ENCODE data around the gene TMEM255B. TPM values are rescaled to one million over a fixed set of nuclear protein-coding genes. Genes with fewer than 3 reads are reported as not detected.

TMEM255B gene
- total and polyA plus RNA-seq, 2 donors (not counting 3 experiments of a cell fraction or from before 2014, with no cell fraction given), result 105 to 121 TPM

DNA sequence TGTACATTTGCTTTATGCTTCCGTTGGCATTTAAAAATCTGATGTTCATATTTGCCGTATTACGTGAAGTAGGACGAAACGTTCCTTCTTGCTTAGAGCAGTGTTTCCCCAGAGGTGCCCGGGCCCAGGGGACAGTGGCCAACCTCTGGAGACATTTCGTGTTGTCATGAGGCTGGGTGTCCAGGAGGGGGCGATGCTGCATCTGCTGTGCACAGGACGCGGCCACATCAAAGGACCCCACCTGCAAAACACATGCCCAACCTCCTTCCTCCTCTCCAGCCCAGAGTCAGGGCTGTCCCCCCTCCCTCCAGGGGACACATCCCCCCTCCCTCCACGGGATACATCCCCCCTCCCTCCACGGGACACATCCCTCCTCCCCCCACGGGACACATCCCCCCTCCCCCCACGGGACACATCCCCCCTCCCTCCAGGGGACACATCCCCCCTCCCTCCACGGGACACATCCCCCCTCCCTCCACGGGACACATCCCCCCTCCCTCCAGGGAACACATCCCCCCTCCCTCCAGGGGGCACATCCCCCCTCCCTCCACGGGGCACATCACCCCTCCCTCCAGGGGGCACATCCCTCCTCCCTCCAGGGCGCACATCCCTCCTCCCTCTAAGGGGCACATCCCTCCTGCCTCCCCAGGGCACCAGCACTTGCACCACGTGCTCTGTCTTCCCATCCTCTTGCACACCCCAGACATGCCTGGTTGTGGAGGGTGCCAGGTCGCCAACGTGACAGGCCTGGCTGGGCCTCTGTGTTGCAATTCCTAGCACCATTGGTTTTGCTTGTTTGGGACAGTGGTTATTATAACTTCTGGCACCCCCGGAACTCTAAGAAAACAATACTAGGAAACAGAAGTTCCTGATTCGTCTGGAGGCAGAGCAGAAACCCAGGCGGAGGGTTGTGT is 58.2 kb downstream of the TMEM255B start:
- TF ChIP-seq POLR2A (IDR thresholded peaks at IDR 0.05; ENCODE audit: low read depth, low read length) (no peak), MYC (IDR thresholded peaks at IDR 0.05; ENCODE audit: low read depth, low read length) (peak; percentile 58), GATA2 (IDR thresholded peaks at IDR 0.05; ENCODE audit: insufficient read depth, insufficient read length, low read depth, low read length) (no peak), MAX (IDR thresholded peaks at IDR 0.05; ENCODE audit: insufficient read depth, insufficient read length) (peak; percentile 94), FOS (IDR thresholded peaks at IDR 0.05; ENCODE audit: borderline replicate concordance, insufficient read depth, low read length) (no peak), POLR2AphosphoS5 (IDR thresholded peaks at IDR 0.05; ENCODE audit: insufficient read depth, low read depth, low read length) (peak; percentile 37), EZH2 (IDR thresholded peaks at IDR 0.05; ENCODE audit: borderline replicate concordance, low read depth, low read length, severe bottlenecking) (no peak), JUN (IDR thresholded peaks at IDR 0.05; ENCODE audit: borderline replicate concordance, insufficient read depth, insufficient read length, low read depth) (no peak)
- TF ChIP-seq, protein P1, sequence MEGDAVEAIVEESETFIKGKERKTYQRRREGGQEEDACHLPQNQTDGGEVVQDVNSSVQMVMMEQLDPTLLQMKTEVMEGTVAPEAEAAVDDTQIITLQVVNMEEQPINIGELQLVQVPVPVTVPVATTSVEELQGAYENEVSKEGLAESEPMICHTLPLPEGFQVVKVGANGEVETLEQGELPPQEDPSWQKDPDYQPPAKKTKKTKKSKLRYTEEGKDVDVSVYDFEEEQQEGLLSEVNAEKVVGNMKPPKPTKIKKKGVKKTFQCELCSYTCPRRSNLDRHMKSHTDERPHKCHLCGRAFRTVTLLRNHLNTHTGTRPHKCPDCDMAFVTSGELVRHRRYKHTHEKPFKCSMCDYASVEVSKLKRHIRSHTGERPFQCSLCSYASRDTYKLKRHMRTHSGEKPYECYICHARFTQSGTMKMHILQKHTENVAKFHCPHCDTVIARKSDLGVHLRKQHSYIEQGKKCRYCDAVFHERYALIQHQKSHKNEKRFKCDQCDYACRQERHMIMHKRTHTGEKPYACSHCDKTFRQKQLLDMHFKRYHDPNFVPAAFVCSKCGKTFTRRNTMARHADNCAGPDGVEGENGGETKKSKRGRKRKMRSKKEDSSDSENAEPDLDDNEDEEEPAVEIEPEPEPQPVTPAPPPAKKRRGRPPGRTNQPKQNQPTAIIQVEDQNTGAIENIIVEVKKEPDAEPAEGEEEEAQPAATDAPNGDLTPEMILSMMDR (IDR thresholded peaks at IDR 0.05; ENCODE audit: extremely low read depth in 1 of 2, insufficient read depth in 1 of 2, low read depth in 1 of 2, low read length in 2 of 2), result peak; percentile 70 to 93
- Histone ChIP-seq H3K27ac (ENCODE audit: insufficient read depth, low read depth, low read length) (peak overlapping the region; percentile 34), H3K4me2 (ENCODE audit: insufficient read depth, low read length) (no peak overlapping the region), H3K9me3 (replicated peaks; ENCODE audit: control insufficient read depth, insufficient read depth, low read length) (no peaks in the 10 kb centered on the region), H3K4me1 (ENCODE audit: control insufficient read depth, extremely low read depth, insufficient read depth, low read length) (peaks cover 6% of the 10 kb centered on the region), H3K9ac (replicated peaks; ENCODE audit: extremely low read depth, insufficient read depth, low read length) (no peak overlapping the region), H3K9me1 (replicated peaks; ENCODE audit: control insufficient read depth, extremely low read depth, insufficient read depth, low read length) (no peaks in the 10 kb centered on the region), H4K20me1 (replicated peaks; ENCODE audit: control insufficient read depth, extremely low read depth, insufficient read depth, low read length) (no peaks in the 10 kb centered on the region), H3K27me3 (ENCODE audit: control insufficient read depth in 2 of 2, insufficient read depth in 2 of 2, low read length in 2 of 2) (no peaks in the 10 kb centered on the region), H3K36me3 (ENCODE audit: control insufficient read depth in 2 of 2, extremely low read depth in 1 of 2, insufficient read depth in 2 of 2, low read length in 2 of 2) (peaks cover 0 to 7% of the 10 kb centered on the region in 2 experiments), H3K79me2 (ENCODE audit: control insufficient read depth, insufficient read depth, low read length) (no peaks in the 10 kb centered on the region), H3K4me3 (replicated peaks in 1 of 3; ENCODE audit: insufficient read depth in 1 of 3, low read depth in 1 of 3, low read length in 3 of 3) (no peak overlapping the region), H2AFZ (ENCODE audit: low read depth, low read length) (no peak overlapping the region)
- intact Hi-C loops (cut with micrococcal nuclease), result loop anchor here (1.0 to 5.0 kb wide), 8 partner anchors 20 to 409 kb away; partner anchors contain the start of gene TMEM255B
- DNase-seq (ENCODE audit: low read depth, low spot score) (peak; percentile 91), FAIRE-seq (peak; percentile 98)
- POLR2A ChIA-PET, result no interaction called here
- CTCF ChIA-PET, result interaction anchor here (0.6 to 1.6 kb wide), 7 partner anchors 21 to 409 kb away, joined by 3 to 30 read pairs (median 4); no protein-coding TSS in a partner anchor
- dilution Hi-C loops (cut with MboI; ENCODE audit: extremely low pct_ligation_motif_present, low sequenced_read_pairs), result no loop called here
- BruUV-seq (replicated peaks), result no TSS peak
